Naive thymus-derived CD4-positive, alpha-beta T cell (primary cell): ENCODE data around the gene CYB5B. TPM values are rescaled to one million over a fixed set of nuclear protein-coding genes. Genes with fewer than 3 reads are reported as not detected.

Experiments
- ATAC-seq: fragments of 150-1000 bp; cut with Tn5 transposase; 2 replicates; pipeline ENCODE4 v1.10.0; 2021; ENCODE audit warnings: mild to moderate bottlenecking, moderate library complexity
- CTCF ChIA-PET: fragments of 350-600 bp; sonication (Branson Sonifier 250); formaldehyde crosslinking; loops from one replicate; lab custom pipeline; 2021; ENCODE audit warnings: antibody characterized with exemption; lab: Charles Lee
- POLR2A ChIA-PET: fragments of 350-600 bp; sonication (Branson Sonifier 250); formaldehyde crosslinking; loops from one replicate; lab custom pipeline; 2021; ENCODE audit warnings: antibody characterized with exemption, inconsistent platforms; lab: Charles Lee
- DNase-seq, 9 donors: peaks; one replicate each; pipeline versions ENCODE4 v3.0.0 to v3.0.0-alpha.2; 2020 to 2022; ENCODE audit warnings: mixed read lengths in 1 of 9
- H3K27ac ChIP-seq: one replicate; pipeline ENCODE4 v1.7.0; 2013; ENCODE audit warnings: mild to moderate bottlenecking, low read depth, low read length, moderate library complexity
- H3K27me3 ChIP-seq, 2 donors: one replicate each; pipeline ENCODE4 v1.7.0; 2013; ENCODE audit warnings: low read length in 2 of 2, mild to moderate bottlenecking in 2 of 2, moderate library complexity in 2 of 2; ENCODE audit not compliant: control insufficient read depth in 2 of 2, insufficient read depth in 2 of 2
- H3K36me3 ChIP-seq, 3 experiments: 1 replicate in 2 of 3; 2 replicates in 1 of 3; pipeline ENCODE4 v1.7.0; 2013; ENCODE audit warnings: low read length in 3 of 3, mild to moderate bottlenecking in 3 of 3, moderate library complexity in 1 of 3; ENCODE audit not compliant: insufficient read depth in 3 of 3, control insufficient read depth in 2 of 3
- H3K4me1 ChIP-seq, 2 donors: one replicate each; pipeline ENCODE4 v1.7.0; 2013; ENCODE audit warnings: low read length in 2 of 2, mild to moderate bottlenecking in 2 of 2, moderate library complexity in 1 of 2; ENCODE audit not compliant: control insufficient read depth in 2 of 2, insufficient read depth in 2 of 2
- H3K4me3 ChIP-seq: 2 replicates; pipeline ENCODE4 v1.7.0; 2013; ENCODE audit warnings: mild to moderate bottlenecking, low read length
- H3K9me3 ChIP-seq, 3 experiments: 1 replicate in 2 of 3; 2 replicates in 1 of 3; pipeline ENCODE4 v1.7.0; 2013; ENCODE audit warnings: low read length in 3 of 3; ENCODE audit not compliant: control insufficient read depth in 2 of 3
- H3K27ac Mint-ChIP-seq, 9 donors: one replicate each; pipeline ENCODE4 v1.8.0; 2020 to 2022; ENCODE audit warnings: mixed read lengths in 9 of 9, mild to moderate bottlenecking in 8 of 9, moderate library complexity in 5 of 9, inconsistent platforms in 2 of 9
- H3K27me3 Mint-ChIP-seq, 5 donors: one replicate each; pipeline ENCODE4 v1.8.0; 2021 to 2022; ENCODE audit warnings: mixed read lengths in 5 of 5, mild to moderate bottlenecking in 1 of 5
- H3K36me3 Mint-ChIP-seq, 5 donors: one replicate each; pipeline ENCODE4 v1.8.0; 2020 to 2022; ENCODE audit warnings: mixed read lengths in 5 of 5, mild to moderate bottlenecking in 3 of 5, inconsistent platforms in 1 of 5
- H3K4me1 Mint-ChIP-seq, 7 donors: one replicate each; pipeline ENCODE4 v1.8.0; 2020 to 2022; ENCODE audit warnings: mixed read lengths in 7 of 7, mild to moderate bottlenecking in 3 of 7, inconsistent platforms in 1 of 7
- H3K4me3 Mint-ChIP-seq, 10 donors: one replicate each; pipeline ENCODE4 v1.8.0; 2020 to 2022; ENCODE audit warnings: mild to moderate bottlenecking in 10 of 10, mixed read lengths in 10 of 10, moderate library complexity in 6 of 10, inconsistent platforms in 2 of 10
- H3K9me3 Mint-ChIP-seq, 11 donors: one replicate each; pipeline ENCODE4 v1.8.0; 2020 to 2022; ENCODE audit warnings: mixed read lengths in 11 of 11, mild to moderate bottlenecking in 4 of 11, inconsistent platforms in 1 of 11, moderate library complexity in 1 of 11
- intact Hi-C, 2 donors: fragments of 100-400 bp; cut with micrococcal nuclease; formaldehyde crosslinking; loops; one replicate each; pipeline ENCODE4 v1.15.1; 2023
- polyA plus RNA-seq, 2 donors: library from polyadenylated mRNA; unstranded; fragments of 300-500 nt; fragmentation: Illumina TruSeq; gene quantifications; one replicate each; pipeline ENCODE4 v1.2.3, GENCODE V29; 2021
- total RNA-seq, 6 experiments: library from RNA in 5 of 6; stranded (reverse) in 5 of 6; gene quantifications; 1 replicate in 5 of 6; 2 replicates in 1 of 6; pipeline ENCODE4 v1.2.3 and lab custom pipeline; 2021 to 2026

The CYB5B gene
- total and polyA plus RNA-seq, 7 experiments from 2014 or later = 29.6 to 148 (median 49.2) TPM

- no peaks in the 10 kb centered on the region for H3K27me3 Mint-ChIP-seq
- Histone ChIP-seq H3K4me1 (no peaks in the 10 kb centered on the region), H3K27ac (no peak overlapping the region), H3K27me3 (no peaks in the 10 kb centered on the region), H3K9me3 (no peaks in the 10 kb centered on the region), H3K4me3 (no peak overlapping the region), H3K36me3 (no peaks in the 10 kb centered on the region)
- no peaks in the 10 kb centered on the region for H3K36me3 Mint-ChIP-seq
- peaks cover 0 to 1% (median 0%) of the 10 kb centered on the region in 11 donors for H3K9me3 Mint-ChIP-seq
- ATAC-seq = no peak
- no peak for DNase-seq
- no peak overlapping the region for H3K4me3 Mint-ChIP-seq
- intact Hi-C loops = no loop called here
- no peak overlapping the region for H3K27ac Mint-ChIP-seq
- POLR2A ChIA-PET = interaction anchor here (1.4 kb wide), 1 partner anchor 10 kb away, joined by 3 read pairs; no protein-coding TSS in a partner anchor
- peaks cover 1 to 8% (median 5%) of the 10 kb centered on the region in 7 donors for H3K4me1 Mint-ChIP-seq
- CTCF ChIA-PET = no interaction called here
Observed at GRCh38 chr16:69405757-69406156, 18.7 kb upstream of the CYB5B start.

GRCh38 chr16:69406780-69407331, 17.6 kb upstream of the CYB5B start:
- Mint-ChIP-seq H3K9me3 (peaks cover 0 to 1% (median 0%) of the 10 kb centered on the region in 11 donors), H3K36me3 (no peaks in the 10 kb centered on the region), H3K4me3 (no peak overlapping the region), H3K27ac (no peak overlapping the region), H3K4me1 (peaks cover 8 to 18% (median 12%) of the 10 kb centered on the region in 7 donors), H3K27me3 (no peaks in the 10 kb centered on the region)
- no peaks in the 10 kb centered on the region for H3K27me3 ChIP-seq
- ChIA-PET POLR2A (no interaction called here), CTCF (interaction anchor here (0.7 kb wide), 1 partner anchor 11 kb away, joined by 4 read pairs; no protein-coding TSS in a partner anchor)
- no peaks in the 10 kb centered on the region for H3K36me3 ChIP-seq
- H3K27ac ChIP-seq = no peak overlapping the region
- ATAC-seq (no peak), DNase-seq (no peak)
- no peaks in the 10 kb centered on the region for H3K9me3 ChIP-seq
- no peaks in the 10 kb centered on the region for H3K4me1 ChIP-seq
- no peak overlapping the region for H3K4me3 ChIP-seq
- intact Hi-C loops = no loop called here

DNA sequence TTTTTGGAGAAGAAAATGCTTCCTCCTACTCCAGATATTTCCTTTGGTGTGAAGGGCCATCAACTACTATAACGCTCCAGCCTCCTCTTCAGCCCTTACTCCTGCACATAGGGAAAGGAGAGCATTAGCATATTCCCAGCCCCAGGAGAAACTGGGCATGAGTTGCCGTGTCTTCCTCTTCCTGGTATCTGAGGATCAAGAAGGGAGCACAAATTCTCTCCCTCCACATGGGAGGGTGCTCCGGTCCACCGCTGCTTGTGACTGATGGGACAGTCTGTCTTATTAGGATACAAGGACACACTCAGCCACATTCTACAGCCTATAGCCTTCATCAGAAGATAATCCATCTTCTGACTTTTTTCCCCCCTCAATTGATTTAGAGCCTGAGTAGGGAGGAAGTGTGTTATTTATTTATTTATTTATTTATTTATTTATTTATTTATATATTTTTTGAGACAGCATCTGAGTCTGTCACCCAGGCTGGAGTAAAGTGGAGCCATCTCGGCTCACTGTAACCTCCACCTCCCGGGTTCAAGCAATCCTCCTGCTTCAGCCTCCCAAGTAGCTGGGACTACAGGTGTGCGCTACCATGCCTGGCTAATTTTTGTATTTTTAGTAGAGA, 16.6 kb upstream of the CYB5B start:
- no peak for ATAC-seq
- intact Hi-C loops = no loop called here
- Mint-ChIP-seq H3K9me3 (peaks cover 0 to 1% (median 0%) of the 10 kb centered on the region in 11 donors), H3K27me3 (no peaks in the 10 kb centered on the region), H3K4me1 (peaks cover 8 to 20% (median 11%) of the 10 kb centered on the region in 7 donors), H3K27ac (peak overlapping the region in 1 of 9 donors; percentile 43), H3K36me3 (no peaks in the 10 kb centered on the region), H3K4me3 (no peak overlapping the region)
- Histone ChIP-seq H3K4me3 (no peak overlapping the region), H3K4me1 (no peaks in the 10 kb centered on the region), H3K36me3 (no peaks in the 10 kb centered on the region), H3K9me3 (no peaks in the 10 kb centered on the region), H3K27ac (no peak overlapping the region), H3K27me3 (no peaks in the 10 kb centered on the region)
- ChIA-PET POLR2A (no interaction called here), CTCF (no interaction called here)
- no peak for DNase-seq

GRCh38 chr16:69408475-69408874, 15.9 kb upstream of the CYB5B start:
- intact Hi-C loops = no loop called here
- Mint-ChIP-seq H3K4me3 (no peak overlapping the region), H3K27me3 (no peaks in the 10 kb centered on the region), H3K36me3 (no peaks in the 10 kb centered on the region), H3K9me3 (peaks cover 0 to 1% (median 0%) of the 10 kb centered on the region in 11 donors), H3K4me1 (peaks cover 8 to 20% (median 11%) of the 10 kb centered on the region in 7 donors), H3K27ac (no peak overlapping the region)
- CTCF ChIA-PET = no interaction called here
- no peak overlapping the region for H3K27ac ChIP-seq
- ATAC-seq (no peak), DNase-seq (no peak)
- no peak overlapping the region for H3K4me3 ChIP-seq
- H3K27me3 ChIP-seq = no peaks in the 10 kb centered on the region
- no peaks in the 10 kb centered on the region for H3K4me1 ChIP-seq
- POLR2A ChIA-PET = no interaction called here
- H3K9me3 ChIP-seq = no peaks in the 10 kb centered on the region
- no peaks in the 10 kb centered on the region for H3K36me3 ChIP-seq

DNA sequence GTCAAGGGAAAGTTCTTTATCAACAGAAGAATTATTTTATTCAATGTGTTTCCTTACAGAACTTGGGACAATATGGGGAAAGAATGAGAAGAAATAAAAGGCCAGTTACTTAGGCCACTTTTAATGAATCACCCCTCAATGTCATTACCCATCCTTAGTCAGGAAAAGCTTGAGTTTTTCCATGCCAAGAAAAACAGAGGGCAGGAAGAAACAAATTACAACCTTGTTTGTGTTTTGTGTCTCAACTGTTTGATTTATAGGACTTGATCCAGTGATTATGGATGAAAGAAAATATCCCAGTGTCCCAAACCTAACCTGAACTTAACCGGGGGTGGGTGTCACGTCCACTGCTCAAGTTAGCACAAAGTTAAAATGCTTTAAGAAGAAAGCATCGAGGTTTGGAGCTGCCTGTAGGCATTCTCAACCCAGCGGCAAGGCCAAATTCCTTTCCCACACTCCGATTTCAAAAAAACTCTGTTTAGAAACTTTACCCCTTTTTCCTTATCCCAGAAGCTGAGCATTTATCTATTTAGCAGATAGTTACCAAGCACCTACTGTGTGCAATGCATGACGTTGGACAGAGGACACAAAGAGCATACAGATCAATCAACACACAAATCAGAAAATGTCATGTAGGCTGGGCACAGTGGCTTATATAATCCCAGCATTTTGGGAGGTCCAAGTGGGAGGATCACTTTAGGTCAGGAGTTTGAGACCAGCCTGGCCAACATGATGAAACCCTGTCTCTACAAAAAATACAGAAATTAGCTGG, 14.0 kb upstream of the CYB5B start:
- H3K9me3 Mint-ChIP-seq = peaks cover 0 to 1% (median 0%) of the 10 kb centered on the region in 11 donors
- Histone ChIP-seq H3K4me3 (no peak overlapping the region), H3K27ac (no peak overlapping the region), H3K27me3 (no peaks in the 10 kb centered on the region), H3K4me1 (no peaks in the 10 kb centered on the region), H3K36me3 (no peaks in the 10 kb centered on the region), H3K9me3 (no peaks in the 10 kb centered on the region)
- DNase-seq (no peak), ATAC-seq (no peak)
- intact Hi-C loops = no loop called here
- no peaks in the 10 kb centered on the region for H3K36me3 Mint-ChIP-seq
- no peaks in the 10 kb centered on the region for H3K27me3 Mint-ChIP-seq
- H3K4me1 Mint-ChIP-seq = peaks cover 7 to 20% (median 11%) of the 10 kb centered on the region in 7 donors
- ChIA-PET POLR2A (no interaction called here), CTCF (interaction anchor here (0.6 kb wide), 1 partner anchor 303 kb away, joined by 3 read pairs; no protein-coding TSS in a partner anchor)
- H3K4me3 Mint-ChIP-seq = peak overlapping the region in 3 of 10 donors; percentile 16 to 37 (median 37)
- H3K27ac Mint-ChIP-seq = peak overlapping the region in 5 of 9 donors; percentile 12 to 78 (median 69)

DNA sequence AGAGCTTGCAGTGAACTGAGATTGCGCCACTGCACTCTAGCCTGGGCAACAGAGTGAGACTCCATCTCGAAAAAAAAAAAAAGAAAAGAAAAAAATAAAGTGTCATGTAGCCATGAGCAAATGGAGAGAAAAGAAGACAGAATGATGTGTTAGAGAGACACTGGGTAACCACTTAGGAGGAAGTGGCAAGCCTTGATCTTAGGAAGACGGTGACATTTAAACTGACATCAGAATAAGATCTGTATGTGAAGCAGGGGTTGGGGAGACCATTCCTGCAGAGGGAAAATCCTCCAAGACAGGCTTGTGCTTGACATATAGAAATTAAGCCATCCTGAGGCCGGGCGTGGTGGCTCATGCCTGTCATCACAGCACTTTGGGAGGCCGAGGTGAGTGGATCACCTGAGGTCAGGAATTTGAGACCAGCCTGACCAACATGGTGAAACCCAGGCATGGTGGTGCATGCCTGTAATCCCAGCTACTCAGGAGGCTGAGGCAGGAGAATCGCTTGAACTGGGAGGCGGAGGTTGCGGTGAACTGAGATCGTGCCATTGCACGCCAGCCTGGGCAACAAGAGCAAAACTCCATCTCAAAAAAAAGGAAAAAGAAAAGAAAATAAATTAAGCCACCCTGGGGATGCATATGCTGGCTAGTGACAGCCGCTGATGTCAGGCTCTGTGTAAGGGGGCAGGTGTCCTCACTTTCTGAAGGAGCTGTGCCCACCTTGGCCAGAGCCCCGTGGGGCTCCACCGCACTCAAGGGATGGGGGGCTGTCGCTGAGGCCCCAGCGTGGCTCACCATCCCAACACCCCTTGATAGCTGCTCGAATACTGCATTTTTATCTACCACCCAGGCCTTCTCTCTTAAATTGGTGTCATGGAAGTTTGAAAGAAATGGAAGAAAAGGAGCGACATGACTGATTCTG, 13.1 kb upstream of the CYB5B start:
- DNase-seq (peak in 5 of 9 donors; percentile 17 to 49 (median 38)), ATAC-seq (peak; percentile 48)
- peaks cover 0 to 1% (median 0%) of the 10 kb centered on the region in 11 donors for H3K9me3 Mint-ChIP-seq
- peaks cover 7 to 20% (median 11%) of the 10 kb centered on the region in 7 donors for H3K4me1 Mint-ChIP-seq
- intact Hi-C loops = no loop called here
- peak overlapping the region in 6 of 10 donors; percentile 1 to 39 (median 26) for H3K4me3 Mint-ChIP-seq
- no peaks in the 10 kb centered on the region for H3K36me3 Mint-ChIP-seq
- H3K36me3 ChIP-seq = no peaks in the 10 kb centered on the region
- H3K27me3 Mint-ChIP-seq = no peaks in the 10 kb centered on the region
- H3K4me3 ChIP-seq = no peak overlapping the region
- H3K27ac ChIP-seq = no peak overlapping the region
- ChIA-PET CTCF (no interaction called here), POLR2A (interaction anchor here (1.1 kb wide), 1 partner anchor 14 kb away, joined by 5 read pairs; the partner anchor contains the start of gene CYB5B)
- H3K9me3 ChIP-seq = no peaks in the 10 kb centered on the region
- H3K4me1 ChIP-seq = no peaks in the 10 kb centered on the region
- H3K27ac Mint-ChIP-seq = peak overlapping the region in 7 of 9 donors; percentile 12 to 78 (median 51)
- H3K27me3 ChIP-seq = no peaks in the 10 kb centered on the region
